Ovary (tissue), 10 donors: ENCODE measurements around the gene PHOSPHO2. TPM values are rescaled to one million over a fixed set of nuclear protein-coding genes. Genes with fewer than 3 reads are reported as not detected.

Experiments used
- DNase-seq, 5 donors: peaks; one replicate each; pipeline ENCODE4 v3.0.0-alpha.2; 2019 to 2020
- H3K27ac ChIP-seq, 2 donors: fragments of 200-600 bp; one replicate each; pipeline versions ENCODE4 v1.5.1 to v1.8.0; 2019 to 2022
- H3K27me3 ChIP-seq: fragments of 200-600 bp; one replicate; pipeline ENCODE4 v1.8.0; 2022
- H3K36me3 ChIP-seq: fragments of 200-600 bp; sonication (generic); one replicate; pipeline ENCODE4 v1.5.1; 2019
- H3K4me1 ChIP-seq: one replicate; pipeline ENCODE4 v1.8.1; 2013; ENCODE audit warnings: mild to moderate bottlenecking, moderate library complexity; ENCODE audit not compliant: insufficient read depth
- H3K4me3 ChIP-seq: fragments of 200-600 bp; sonication (generic); one replicate; pipeline ENCODE4 v1.5.1; 2017
- H3K9me3 ChIP-seq, 2 donors: fragments of 200-600 bp in 1 of 2; sonication (generic) in 1 of 2; one replicate each; pipeline versions ENCODE4 v1.5.1 to v1.8.1; 2013 to 2019; ENCODE audit warnings: mild to moderate bottlenecking in 1 of 2, moderate library complexity in 1 of 2
- CTCF ChIP-seq, 3 donors: fragments of 450-650 bp in 2 of 3; fragments of 200-600 bp in 1 of 3; IDR thresholded peaks; one replicate each; pipeline versions ENCODE4 v1.5.1 to v1.8.0; 2016 to 2022; ENCODE audit warnings: antibody characterized with exemption in 3 of 3, mild to moderate bottlenecking in 1 of 3
- EP300 ChIP-seq: sonication (generic); formaldehyde crosslinking; IDR thresholded peaks from one replicate; pipeline ENCODE4 v1.6.1; 2017; ENCODE audit warnings: antibody characterized with exemption
- POLR2A ChIP-seq: fragments of 450-650 bp; IDR thresholded peaks from one replicate; pipeline ENCODE4 v1.6.1; 2017; ENCODE audit warnings: antibody characterized with exemption, mild to moderate bottlenecking, moderate library complexity
- WGBS, 3 donors: extraction: QIAGEN DNeasy Blood & Tissue Kit in 1 of 3; methylation state at CpG; one replicate each; pipeline versions ENCODE4 v1.1.5 to v1.1.7; 2013 to 2017; 5-methylcytosine and 5-hydroxymethylcytosine counted together
- intact Hi-C, 4 donors: fragments of 100-400 bp; cut with DNase I; formaldehyde crosslinking; loops; one replicate each; pipeline versions ENCODE4 v1.11.0 to v1.15.1; 2022 to 2023
- long read RNA-seq, 3 donors: library from polyadenylated mRNA in 2 of 3; unstranded in 2 of 3; transcript quantifications; one replicate each; pipeline ENCODE4 v2.0.0 and lab custom pipeline, GENCODE V29; 2021 to 2026
- polyA plus RNA-seq, 2 donors: library from polyadenylated mRNA; stranded (reverse); fragments of 200-250 nt in 1 of 2; fragments of 350-450 nt in 1 of 2; fragmentation: Illumina TruSeq in 1 of 2; extraction: RNeasy Lipid Tissue Mini Kit (QIAGEN cat#74804) in 1 of 2; gene quantifications; one replicate each; pipeline ENCODE4 v1.2.3, GENCODE V29; 2013 to 2014
- total RNA-seq, 7 donors: library from RNA; depleted of rRNA in 2 of 7; stranded (reverse); fragments of >200 nt in 2 of 7; fragmentation: NEBNext Ultra II Directional in 3 of 7; extraction: Animal tissue kit (Norgen Biotek cat#: 25700) in 3 of 7; gene quantifications; one replicate each; pipeline versions ENCODE4 v1.1.0 to v1.2.4, GENCODE V29; 2016 to 2023
- donor health status: DM: no; HTN: no; CAD: no; lungs with moderate emphysema.
- donor health status: DM: no; HTN: no; CAD: no.
- donor health status: Bipolar disorder and iron deficiency.
- donor health status: DM: yes; HTN: yes; CAD: no.
- donor health status: DM: no; HTN: no; CAD: no.
- donor health status: DM: yes; HTN: yes; CAD: no.

The PHOSPHO2 gene, protein sequence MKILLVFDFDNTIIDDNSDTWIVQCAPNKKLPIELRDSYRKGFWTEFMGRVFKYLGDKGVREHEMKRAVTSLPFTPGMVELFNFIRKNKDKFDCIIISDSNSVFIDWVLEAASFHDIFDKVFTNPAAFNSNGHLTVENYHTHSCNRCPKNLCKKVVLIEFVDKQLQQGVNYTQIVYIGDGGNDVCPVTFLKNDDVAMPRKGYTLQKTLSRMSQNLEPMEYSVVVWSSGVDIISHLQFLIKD
- 1 to 10 TPM; 5.4 to 7.9 (median 6.3) TPM for total RNA-seq
- polyA plus RNA-seq = 1 to 10 TPM; 2.4 to 3.6 TPM
- long read RNA-seq, donor 1, transcript PHOSPHO2-201 (4 exons, 1,125 nt) = major isoform, 6 of 16 reads
- long read RNA-seq, donor 1, partial matches to known transcripts = 4 of 16 reads
- long read RNA-seq, donor 1, other reads (novel, unspliced or antisense) = 3 of 16 reads
- long read RNA-seq, donor 2, transcript PHOSPHO2-201 (4 exons, 1,125 nt) = major isoform, 5 of 6 reads
- long read RNA-seq, donor 2, partial matches to known transcripts = 0 of 6 reads
- long read RNA-seq, donor 2, other reads (novel, unspliced or antisense) = 0 of 6 reads
- long read RNA-seq, donor 3, partial matches to known transcripts = 1 of 7 reads
- long read RNA-seq, donor 3, other reads (novel, unspliced or antisense) = 2 of 7 reads

DNA sequence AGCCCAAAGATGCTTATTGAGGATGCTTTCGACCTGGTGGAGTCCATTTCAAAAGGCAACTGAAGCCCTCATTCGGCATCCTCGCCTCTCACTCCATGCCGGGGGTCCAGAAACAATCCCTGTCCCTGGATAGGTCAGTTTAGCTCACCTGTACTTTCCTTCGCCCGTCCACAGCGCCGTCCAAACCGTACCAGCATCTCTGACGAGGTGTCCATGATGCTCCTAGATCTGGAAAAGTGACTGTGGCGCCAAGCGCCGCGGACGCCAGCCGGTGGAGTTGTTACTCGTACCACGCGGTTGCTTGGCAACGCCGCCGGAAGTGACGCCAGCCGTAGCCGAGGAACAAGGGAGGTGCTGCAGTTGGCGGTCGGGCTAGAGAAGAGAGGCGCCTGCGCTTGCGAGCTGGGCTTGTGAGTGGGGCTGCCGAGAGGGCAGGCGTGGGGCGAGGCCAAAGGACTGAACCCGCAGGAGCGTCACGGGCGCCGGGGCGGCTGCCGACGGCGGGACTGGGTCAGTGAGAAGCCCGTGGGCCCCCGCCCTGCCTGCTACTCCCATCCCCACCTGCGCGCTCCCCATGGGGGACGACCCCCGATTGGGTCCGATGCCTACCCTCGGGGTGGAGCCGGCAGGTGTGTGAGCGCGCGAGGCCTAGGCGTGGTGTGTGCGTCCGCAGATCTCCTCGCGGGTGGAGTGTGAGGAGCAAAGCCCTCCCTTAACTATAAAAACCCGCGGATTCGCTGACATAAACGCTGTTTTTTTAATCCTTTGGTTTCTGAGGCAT lies at the start of gene PHOSPHO2, which contains the start of gene CFAP210:
TSS of gene PHOSPHO2 (plus strand) at position 357 of the 781 bp plus-strand sequence. CDS start 6,503 bp downstream, outside the sequence.
TSS of gene CFAP210 (minus strand) at position 293 of the 781 bp plus-strand sequence. CDS start at position 215, 78 bp downstream.
- intact Hi-C loops = no loop called here
- H3K36me3 ChIP-seq = no peaks in the 10 kb centered on the region
- peak within 1 kb of the TSS; percentile 19 to 69 for H3K27ac ChIP-seq
- peak; percentile 94 for TF ChIP-seq POLR2A
- no peak for TF ChIP-seq EP300
- peak in 2 of 3 donors; percentile 6 to 9 for TF ChIP-seq CTCF (IDR thresholded peaks at IDR 0.05)
- H3K9me3 ChIP-seq = no peaks in the 10 kb centered on the region
- WGBS, 3 donors = 0 to 1% (median 0%) methylated on average over 47 to 63 of the region's 63 CpGs
- DNase-seq = peak; percentile 99 to 100 (median 99)
- H3K27me3 ChIP-seq = no peaks in the 10 kb centered on the region
- H3K4me1 ChIP-seq = no peaks in the 10 kb centered on the region
- H3K4me3 ChIP-seq = peak within 1 kb of the TSS; percentile 86

GRCh38 chr2:169647496-169647895 lies 46.8 kb upstream of the PHOSPHO2 start:
- WGBS, 3 donors = 87 to 90% (median 88%) methylated on average over 2 of the region's 2 CpGs

GRCh38 chr2:169649278-169649677 lies 45.0 kb upstream of the PHOSPHO2 start:
- TF ChIP-seq EP300 (no peak), CTCF (IDR thresholded peaks at IDR 0.05) (no peak), POLR2A (no peak)

More at GRCh38 chr2:169647496-169647895, 46.8 kb upstream of the PHOSPHO2 start:
- no peaks in the 10 kb centered on the region for H3K27me3 ChIP-seq
- H3K27ac ChIP-seq = no peak overlapping the region
- no peak for TF ChIP-seq CTCF (IDR thresholded peaks at IDR 0.05)
- TF ChIP-seq POLR2A = no peak
- no peak for TF ChIP-seq EP300
- intact Hi-C loops = loop anchor here in 1 of 4 donors (5.0 kb wide), 1 partner anchor 425 kb away; no protein-coding TSS in a partner anchor
- no peak for DNase-seq
- H3K9me3 ChIP-seq = no peaks in the 10 kb centered on the region
- no peaks in the 10 kb centered on the region for H3K4me1 ChIP-seq
- H3K36me3 ChIP-seq = no peaks in the 10 kb centered on the region
- no peak overlapping the region for H3K4me3 ChIP-seq

GRCh38 chr2:169653636-169654035 lies 40.6 kb upstream of the PHOSPHO2 start:
- no peaks in the 10 kb centered on the region for H3K27me3 ChIP-seq
- no peaks in the 10 kb centered on the region for H3K9me3 ChIP-seq
- no peaks in the 10 kb centered on the region for H3K36me3 ChIP-seq
- no peaks in the 10 kb centered on the region for H3K4me1 ChIP-seq
- 86 to 89% (median 89%) methylated on average over 3 of the region's 3 CpGs for WGBS, 3 donors
- TF ChIP-seq POLR2A = no peak
- TF ChIP-seq CTCF (IDR thresholded peaks at IDR 0.05) = no peak
- TF ChIP-seq EP300 = no peak
- no peak for DNase-seq
- no peak overlapping the region for H3K4me3 ChIP-seq
- H3K27ac ChIP-seq = no peak overlapping the region
- intact Hi-C loops = no loop called here

More at GRCh38 chr2:169649278-169649677, 45.0 kb upstream of the PHOSPHO2 start:
- H3K9me3 ChIP-seq = no peaks in the 10 kb centered on the region
- no peak for DNase-seq
- 67 to 83% (median 73%) methylated on average over 1 of the region's 1 CpG for WGBS, 3 donors
- H3K4me1 ChIP-seq = no peaks in the 10 kb centered on the region
- intact Hi-C loops = loop anchor here in 1 of 4 donors (5.0 kb wide), 1 partner anchor 427 kb away; no protein-coding TSS in a partner anchor
- H3K27ac ChIP-seq = no peak overlapping the region
- H3K4me3 ChIP-seq = no peak overlapping the region
- no peaks in the 10 kb centered on the region for H3K36me3 ChIP-seq
- no peaks in the 10 kb centered on the region for H3K27me3 ChIP-seq
